Mesenchymal stem cell (in vitro differentiated cells and primary cell): ENCODE results near the gene ASF1A.

Source experiments
- DNase-seq: peaks from one replicate; pipeline ENCODE4 v3.0.0-alpha.2; 2013
- H2AFZ ChIP-seq: one replicate; pipeline ENCODE4 v1.6.1; 2013; ENCODE audit warnings: low read depth, mild to moderate bottlenecking, control low read depth, inconsistent platforms, low read length, moderate library complexity
- H2AK5ac ChIP-seq: 2 replicates; pipeline ENCODE4 v1.6.1; 2013; ENCODE audit warnings: low read length, moderate library complexity, mild to moderate bottlenecking, inconsistent platforms; ENCODE audit not compliant: severe bottlenecking
- H2BK120ac ChIP-seq: one replicate; pipeline ENCODE4 v1.6.1; 2013; ENCODE audit warnings: low read depth, mild to moderate bottlenecking, inconsistent platforms, low read length, moderate library complexity
- H2BK12ac ChIP-seq, 2 experiments: one replicate each; pipeline ENCODE4 v1.6.1; 2013; ENCODE audit warnings: inconsistent platforms in 2 of 2, low read length in 2 of 2, mild to moderate bottlenecking in 2 of 2, moderate library complexity in 2 of 2, control low read depth in 1 of 2
- H2BK15ac ChIP-seq: one replicate; pipeline ENCODE4 v1.6.1; 2013; ENCODE audit warnings: mild to moderate bottlenecking, low read depth, inconsistent platforms; ENCODE audit not compliant: poor library complexity, severe bottlenecking
- H2BK5ac ChIP-seq: 2 replicates; pipeline ENCODE4 v1.6.1; 2013; ENCODE audit warnings: low read depth, mild to moderate bottlenecking, low read length, control low read depth, inconsistent platforms; ENCODE audit not compliant: poor library complexity, severe bottlenecking
- H3K14ac ChIP-seq, 2 experiments: one replicate each; pipeline ENCODE4 v1.6.1; 2013; ENCODE audit warnings: inconsistent platforms in 2 of 2, low read length in 2 of 2, control low read depth in 1 of 2, mild to moderate bottlenecking in 1 of 2, moderate library complexity in 1 of 2
- H3K18ac ChIP-seq, 2 experiments: one replicate each; pipeline ENCODE4 v1.6.1; 2013; ENCODE audit warnings: inconsistent platforms in 2 of 2, low read length in 2 of 2, control low read depth in 1 of 2, low read depth in 1 of 2, mild to moderate bottlenecking in 1 of 2
- H3K23ac ChIP-seq, 2 experiments: one replicate each; pipeline ENCODE4 v1.6.1; 2013; ENCODE audit warnings: inconsistent platforms in 2 of 2, low read length in 2 of 2, mild to moderate bottlenecking in 2 of 2, moderate library complexity in 2 of 2, control low read depth in 1 of 2
- H3K27ac ChIP-seq: 2 replicates; pipeline ENCODE4 v1.5.1; 2013; ENCODE audit warnings: mild to moderate bottlenecking, moderate library complexity, low read length, control low read depth, inconsistent platforms; ENCODE audit not compliant: poor library complexity, severe bottlenecking
- H3K27me3 ChIP-seq, 2 experiments: 2 replicates each; pipeline versions ENCODE4 v1.6.1 to v1.7.0; 2013; ENCODE audit warnings: low read length in 2 of 2, mild to moderate bottlenecking in 2 of 2, moderate library complexity in 2 of 2, control low read depth in 1 of 2, inconsistent platforms in 1 of 2; ENCODE audit not compliant: control insufficient read depth in 1 of 2, insufficient read depth in 1 of 2
- H3K36me3 ChIP-seq, 2 experiments: 2 replicates each; pipeline versions ENCODE4 v1.6.1 to v1.7.0; 2013; ENCODE audit warnings: low read length in 2 of 2, control low read depth in 1 of 2, inconsistent platforms in 1 of 2, low read depth in 1 of 2, mild to moderate bottlenecking in 1 of 2; ENCODE audit not compliant: insufficient read depth in 2 of 2, control insufficient read depth in 1 of 2
- H3K4ac ChIP-seq, 2 experiments: one replicate each; pipeline ENCODE4 v1.6.1; 2013; ENCODE audit warnings: inconsistent platforms in 2 of 2, low read length in 2 of 2, mild to moderate bottlenecking in 2 of 2, moderate library complexity in 2 of 2, control low read depth in 1 of 2, low read depth in 1 of 2
- H3K4me1 ChIP-seq: 2 replicates; pipeline ENCODE4 v1.6.1; 2013; ENCODE audit warnings: low read depth, low read length, control low read depth; ENCODE audit not compliant: control insufficient read depth, insufficient read depth
- H3K4me2 ChIP-seq: 2 replicates; pipeline ENCODE4 v1.6.1; 2013; ENCODE audit warnings: low read length, mild to moderate bottlenecking, inconsistent platforms; ENCODE audit not compliant: poor library complexity, severe bottlenecking
- H3K4me3 ChIP-seq, 2 experiments: 2 replicates each; pipeline versions ENCODE4 v1.5.1 to v1.7.0; 2013; ENCODE audit warnings: low read length in 2 of 2, mild to moderate bottlenecking in 2 of 2, control low read depth in 1 of 2, low read depth in 1 of 2; ENCODE audit not compliant: insufficient read depth in 1 of 2
- H3K79me1 ChIP-seq: replicated peaks from 2 replicates; pipeline ENCODE4 v1.6.1; 2013; ENCODE audit warnings: mild to moderate bottlenecking, control low read depth, low read length, inconsistent platforms; ENCODE audit not compliant: poor library complexity, severe bottlenecking
- H3K9ac ChIP-seq: 2 replicates; pipeline ENCODE4 v1.7.0; 2013; ENCODE audit warnings: mild to moderate bottlenecking, low read length, moderate library complexity
- H3K9me3 ChIP-seq: 2 replicates; pipeline ENCODE4 v1.7.0; 2013; ENCODE audit warnings: mild to moderate bottlenecking, low read length; ENCODE audit not compliant: control insufficient read depth
- H4K8ac ChIP-seq: one replicate; pipeline ENCODE4 v1.6.1; 2013; ENCODE audit warnings: inconsistent platforms, mild to moderate bottlenecking, low read length, moderate library complexity
- H4K91ac ChIP-seq: one replicate; pipeline ENCODE4 v1.6.1; 2013; ENCODE audit warnings: mild to moderate bottlenecking, low read length, inconsistent platforms
- WGBS: methylation state at CpG from one replicate; pipeline ENCODE4 v1.1.7; 2013; ENCODE audit warnings: mixed read lengths; 5-methylcytosine and 5-hydroxymethylcytosine counted together

ASF1A gene

GRCh38 chr6:118859517-118860064, 34.4 kb upstream of the ASF1A start:
- Histone ChIP-seq H3K79me1 (peaks cover 33% of the 10 kb centered on the region), H3K9ac (no peak overlapping the region), H3K36me3 (peaks cover 0 to 17% of the 10 kb centered on the region in 2 experiments), H2BK5ac (no peak overlapping the region), H2BK120ac (no peak overlapping the region), H3K18ac (no peak overlapping the region), H2BK12ac (no peak overlapping the region), H3K4me2 (no peak overlapping the region), H2BK15ac (no peak overlapping the region), H3K27me3 (no peaks in the 10 kb centered on the region), H3K4me3 (no peak overlapping the region), H3K4ac (no peak overlapping the region), H2AK5ac (no peak overlapping the region), H4K91ac (no peak overlapping the region), H2AFZ (no peak overlapping the region), H3K4me1 (peaks cover 5% of the 10 kb centered on the region), H3K23ac (no peak overlapping the region), H3K14ac (no peak overlapping the region), H4K8ac (no peak overlapping the region), H3K9me3 (no peaks in the 10 kb centered on the region), H3K27ac (no peak overlapping the region)
- WGBS = 60% methylated on average over 3 of the region's 3 CpGs
- no peak for DNase-seq

- Histone ChIP-seq H4K8ac (no peak overlapping the region), H3K27me3 (no peaks in the 10 kb centered on the region), H3K23ac (no peak overlapping the region), H2BK5ac (no peak overlapping the region), H3K9me3 (no peaks in the 10 kb centered on the region), H3K4me2 (no peak overlapping the region), H3K18ac (no peak overlapping the region), H2BK15ac (no peak overlapping the region), H3K4ac (no peak overlapping the region), H2AK5ac (no peak overlapping the region), H3K14ac (no peak overlapping the region), H3K9ac (no peak overlapping the region), H2BK120ac (no peak overlapping the region), H3K27ac (no peak overlapping the region), H2BK12ac (no peak overlapping the region), H3K4me1 (peaks cover 5% of the 10 kb centered on the region), H4K91ac (no peak overlapping the region), H3K36me3 (peaks cover 0 to 17% of the 10 kb centered on the region in 2 experiments), H3K79me1 (peaks cover 37% of the 10 kb centered on the region), H3K4me3 (no peak overlapping the region), H2AFZ (no peak overlapping the region)
- DNase-seq = no peak
- WGBS = no CpG with 5 or more reads among the region's 1 CpG
These were observed 33.6 kb upstream of the ASF1A start for GRCh38 chr6:118860363-118860762.

GRCh38 chr6:118860880-118861279, 33.1 kb upstream of the ASF1A start:
- Histone ChIP-seq H3K79me1 (peaks cover 38% of the 10 kb centered on the region), H3K4me2 (no peak overlapping the region), H3K4me3 (no peak overlapping the region), H3K14ac (no peak overlapping the region), H3K18ac (no peak overlapping the region), H3K23ac (peak overlapping the region in 1 of 2 experiments; percentile 63), H2BK12ac (no peak overlapping the region), H3K9me3 (no peaks in the 10 kb centered on the region), H3K9ac (no peak overlapping the region), H2BK5ac (no peak overlapping the region), H2AK5ac (no peak overlapping the region), H2AFZ (no peak overlapping the region), H3K4ac (no peak overlapping the region), H4K91ac (no peak overlapping the region), H3K4me1 (peaks cover 5% of the 10 kb centered on the region), H2BK15ac (no peak overlapping the region), H4K8ac (no peak overlapping the region), H3K27ac (no peak overlapping the region), H2BK120ac (no peak overlapping the region), H3K36me3 (peaks cover 0 to 17% of the 10 kb centered on the region in 2 experiments), H3K27me3 (no peaks in the 10 kb centered on the region)
- 99% methylated on average over 10 of the region's 10 CpGs for WGBS
- DNase-seq = no peak

- H3K4me3 ChIP-seq = no peak overlapping the region
- H3K36me3 ChIP-seq = peaks cover 0 to 17% of the 10 kb centered on the region in 2 experiments
- H3K14ac ChIP-seq = no peak overlapping the region
These were observed 31.5 kb upstream of the ASF1A start for GRCh38 chr6:118862443-118862842.

More at GRCh38 chr6:118862443-118862842, 31.5 kb upstream of the ASF1A start:
- Histone ChIP-seq H3K23ac (no peak overlapping the region), H3K27ac (no peak overlapping the region), H3K4ac (no peak overlapping the region), H3K4me2 (no peak overlapping the region), H3K18ac (no peak overlapping the region), H2AFZ (no peak overlapping the region), H3K9me3 (no peaks in the 10 kb centered on the region), H3K4me1 (peaks cover 5% of the 10 kb centered on the region), H3K79me1 (peaks cover 36% of the 10 kb centered on the region), H2AK5ac (no peak overlapping the region), H3K27me3 (no peaks in the 10 kb centered on the region), H2BK12ac (no peak overlapping the region), H2BK15ac (no peak overlapping the region), H3K9ac (no peak overlapping the region), H2BK120ac (no peak overlapping the region), H4K8ac (no peak overlapping the region), H4K91ac (no peak overlapping the region), H2BK5ac (no peak overlapping the region)
- no peak for DNase-seq
- WGBS = 100% methylated on average over 3 of the region's 4 CpGs
